A549 (cell line): Measurements from ENCODE around the gene APMAP.

Experiments
- CEBPB ChIP-seq, 2 experiments: fragments of >200 bp in 1 of 2; sonication (Bioruptor Twin) in 1 of 2; formaldehyde crosslinking in 1 of 2; IDR thresholded peaks; 2 replicates each; pipeline ENCODE4 v1.6.1; 2012 to 2016
- CTCF ChIP-seq: fragments of >200 bp; sonication (Bioruptor Twin); formaldehyde crosslinking; IDR thresholded peaks from 3 replicates; pipeline ENCODE4 v1.5.1; 2016
- EP300 ChIP-seq, 2 experiments: fragments of >200 bp; sonication (Bioruptor Twin); formaldehyde crosslinking; IDR thresholded peaks; 2 replicates in 1 of 2; 3 replicates in 1 of 2; pipeline ENCODE4 v1.6.1; 2016 to 2017
- HES2 ChIP-seq: fragments of >200 bp; sonication (Bioruptor Twin); formaldehyde crosslinking; IDR thresholded peaks from 2 replicates; pipeline ENCODE4 v1.6.1; 2016
- JUN ChIP-seq, 2 experiments: fragments of >200 bp; sonication (Bioruptor Twin); formaldehyde crosslinking; IDR thresholded peaks; 2 replicates in 1 of 2; 3 replicates in 1 of 2; pipeline ENCODE4 v1.6.1; 2016 to 2017
- NFE2L2 ChIP-seq: fragments of 150-350 bp; conservative IDR thresholded peaks from 2 replicates; pipeline ENCODE4 v1.6.1; 2014; ENCODE audit warnings: low read length
- RCOR1 ChIP-seq: fragments of 150-350 bp; IDR thresholded peaks from 2 replicates; pipeline ENCODE4 v1.6.1; 2014; ENCODE audit warnings: antibody characterized with exemption, low read length, low read depth

GRCh38 chr20:24914388-24915241, 77.9 kb downstream of the APMAP start:
- TF ChIP-seq CEBPB (IDR thresholded peaks at IDR 0.05) (no peak), EP300 (IDR thresholded peaks at IDR 0.05) (no peak), JUN (IDR thresholded peaks at IDR 0.05) (no peak), CTCF (no peak), NFE2L2 (no peak), HES2 (no peak), RCOR1 (no peak)
